ENCODE measurements around the gene PRICKLE2.

- no peak for TF ChIP-seq FOS (IDR thresholded peaks at IDR 0.05; ENCODE audit: borderline replicate concordance, insufficient read depth, low read length)
- TF ChIP-seq CTCF (IDR thresholded peaks at IDR 0.05; ENCODE audit: extremely low read depth in 1 of 2, insufficient read depth in 1 of 2, low read depth in 1 of 2, low read length in 2 of 2), result peak in 1 of 2 donors; percentile 3
- TF ChIP-seq POLR2A (IDR thresholded peaks at IDR 0.05; ENCODE audit: low read depth, low read length), result no peak
- TF ChIP-seq POLR2AphosphoS5 (IDR thresholded peaks at IDR 0.05; ENCODE audit: insufficient read depth, low read depth, low read length), result no peak
- TF ChIP-seq MYC (IDR thresholded peaks at IDR 0.05; ENCODE audit: low read depth, low read length), result no peak
- no peak for TF ChIP-seq EZH2 (IDR thresholded peaks at IDR 0.05; ENCODE audit: borderline replicate concordance, low read depth, low read length, severe bottlenecking)
- TF ChIP-seq GATA2 (IDR thresholded peaks at IDR 0.05; ENCODE audit: insufficient read depth, insufficient read length, low read depth, low read length), result no peak
Observed at GRCh38 chr3:64166584-64167162, 58.6 kb downstream of the PRICKLE2 start.
